HG02642 (cell line): ENCODE data around the gene ERC2.
"Not testable (repeated sequence)": the region's sequence is repeated elsewhere in the genome, so short reads cannot be mapped to it uniquely, and the experiment has no call there.

Source experiments
- ATAC-seq: cut with Tn5 transposase; IDR thresholded peaks from one replicate; pipeline ENCODE4 v1.9.1; 2021; ENCODE audit warnings: mild to moderate bottlenecking; ENCODE audit not compliant: unreplicated experiment, poor library complexity

ERC2 gene

DNA sequence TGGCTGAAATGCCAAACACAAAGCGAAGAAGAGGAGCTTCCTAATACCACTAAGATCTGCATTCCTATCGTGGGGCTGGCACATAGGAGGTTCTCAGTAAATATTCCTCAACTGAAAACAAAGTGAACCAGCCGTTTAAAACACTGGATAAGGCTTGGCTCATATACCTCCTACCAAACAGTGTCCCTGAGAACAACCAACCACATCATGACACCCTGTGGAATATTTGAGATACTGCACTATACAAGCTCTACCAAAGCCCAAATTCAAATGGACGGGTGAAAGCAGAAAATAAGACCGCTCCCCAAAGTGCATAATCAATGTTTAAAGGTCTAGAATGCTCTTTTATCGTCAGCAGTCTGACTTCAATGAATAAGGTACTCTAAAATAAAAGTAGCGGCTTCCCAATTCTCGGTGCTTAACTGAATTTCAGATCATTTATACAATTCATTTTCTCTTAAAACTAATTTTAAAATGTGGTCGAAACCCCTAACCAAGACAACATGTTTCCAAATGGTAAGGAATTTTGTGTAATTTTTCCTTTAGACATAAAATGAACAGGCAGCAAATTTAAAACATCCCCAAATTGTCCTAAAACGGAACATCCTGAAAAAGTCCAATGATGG, 425.8 kb downstream of the ERC2 start:
- no peak for ATAC-seq

DNA sequence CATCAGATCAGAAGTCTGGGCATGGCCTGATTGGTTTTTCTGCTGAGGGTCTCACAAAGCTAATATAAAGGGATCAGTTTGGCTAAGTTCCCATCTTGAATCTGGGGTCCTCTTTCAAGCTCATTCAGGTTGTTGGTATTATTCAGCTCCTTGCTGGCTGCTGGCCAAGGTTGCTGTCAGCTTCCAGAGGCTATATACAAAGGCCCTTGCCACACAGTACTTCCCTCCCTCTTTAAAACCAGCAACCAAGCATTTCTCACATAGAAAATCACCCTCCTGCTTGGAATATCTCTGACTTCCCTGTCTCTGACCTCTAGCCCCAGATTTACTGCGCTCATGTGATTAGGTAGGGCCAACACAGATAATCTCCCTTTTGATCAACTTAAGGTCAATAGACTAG, 442.9 kb downstream of the ERC2 start:
- ATAC-seq = no peak

- no peak for ATAC-seq
These were observed 444.7 kb downstream of the ERC2 start for GRCh38 chr3:56023546-56023945.

GRCh38 chr3:56022619-56023018, 445.6 kb downstream of the ERC2 start:
- no peak for ATAC-seq

GRCh38 chr3:56019490-56020146, 448.6 kb downstream of the ERC2 start:
- ATAC-seq = no peak

- not testable (repeated sequence) for ATAC-seq
These were observed 452.9 kb downstream of the ERC2 start for GRCh38 chr3:56015374-56015773.

DNA sequence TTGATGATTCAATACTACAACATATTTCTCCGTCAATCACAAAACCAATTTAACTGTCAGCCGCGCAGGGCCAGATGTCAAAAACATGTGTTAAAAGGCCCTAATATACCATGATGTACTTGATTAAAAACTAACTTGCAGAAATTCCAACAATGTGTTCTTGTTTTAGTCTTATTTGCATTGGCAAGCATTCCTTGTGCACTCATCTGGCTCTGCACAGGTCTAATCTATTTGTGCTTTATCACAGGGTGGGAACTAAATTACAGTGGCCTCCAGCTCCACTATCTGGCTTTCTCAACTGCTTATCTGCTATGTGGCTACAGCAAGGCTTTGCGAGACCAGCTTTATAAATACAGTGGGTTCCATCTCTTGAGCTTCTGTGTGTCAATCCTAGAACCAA, 455.5 kb downstream of the ERC2 start:
- no peak for ATAC-seq

DNA sequence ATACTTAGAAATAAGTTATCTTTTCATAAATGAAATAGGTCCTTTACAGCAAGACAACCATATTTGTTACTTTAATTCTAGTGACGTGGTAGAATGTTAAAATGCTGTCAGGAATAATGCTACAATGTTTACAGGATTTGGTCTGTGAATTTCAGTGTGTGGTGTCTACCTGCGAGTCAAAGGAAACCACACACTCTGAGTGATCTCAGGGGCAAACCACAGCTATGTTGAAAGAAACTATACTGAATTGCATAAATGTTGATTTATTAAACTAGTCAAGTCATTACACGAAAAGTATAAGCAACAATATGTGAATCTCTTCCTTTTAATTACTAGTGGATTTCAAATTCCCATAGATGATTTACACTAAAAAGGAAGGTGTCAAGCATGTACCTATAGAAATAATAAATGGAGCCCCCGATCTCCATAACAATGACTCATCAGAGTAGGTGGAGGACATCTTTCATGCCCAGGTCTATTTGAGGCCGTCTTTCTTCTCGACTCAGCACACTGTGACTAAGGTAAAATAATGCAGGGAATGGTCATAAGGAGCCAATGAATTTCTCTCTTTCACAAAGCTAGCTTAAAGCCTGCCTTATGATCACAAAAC, 463.0 kb downstream of the ERC2 start:
- no peak for ATAC-seq

GRCh38 chr3:56003129-56003528, 465.1 kb downstream of the ERC2 start:
- ATAC-seq = no peak

DNA sequence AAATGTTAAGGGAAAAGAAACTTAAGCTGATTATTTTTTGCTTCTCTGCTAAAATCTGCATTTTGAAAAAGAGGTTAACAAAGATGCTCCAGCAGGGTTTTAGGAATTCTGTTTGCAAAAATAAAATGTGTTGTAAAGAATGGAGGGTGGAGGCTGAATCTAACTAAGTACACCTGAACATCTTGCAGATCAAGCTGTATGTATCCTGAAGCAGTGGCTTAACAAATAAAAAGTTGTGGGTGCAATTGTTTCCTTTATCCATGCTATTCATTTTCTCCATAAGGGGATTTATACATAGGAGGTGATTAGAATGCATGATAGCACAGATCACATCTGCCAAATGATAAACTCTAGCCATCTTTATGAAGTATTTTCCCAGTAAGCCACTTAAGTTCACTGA, 466.3 kb downstream of the ERC2 start:
- ATAC-seq = no peak

GRCh38 chr3:56001537-56001936, 466.7 kb downstream of the ERC2 start:
- no peak for ATAC-seq

DNA sequence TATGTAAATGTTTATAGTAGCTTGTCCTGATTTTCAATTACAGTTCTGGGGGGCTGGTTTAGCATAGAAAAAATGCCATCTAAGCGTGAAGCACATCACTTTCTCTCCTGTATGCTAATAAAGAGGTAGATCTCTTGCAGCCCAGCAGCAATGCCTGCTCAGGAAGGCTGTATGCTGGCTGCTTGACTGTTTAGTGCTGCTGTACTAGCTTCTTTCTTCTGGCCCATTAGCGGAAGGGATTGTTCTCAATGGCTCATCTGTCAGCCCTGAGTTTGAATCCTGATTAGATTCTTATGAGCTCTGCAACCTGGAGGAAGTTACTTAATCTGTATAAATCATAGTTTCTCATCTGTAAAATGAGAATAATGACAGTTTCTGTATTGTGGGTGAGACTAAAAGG, 478.9 kb downstream of the ERC2 start:
- no peak for ATAC-seq

DNA sequence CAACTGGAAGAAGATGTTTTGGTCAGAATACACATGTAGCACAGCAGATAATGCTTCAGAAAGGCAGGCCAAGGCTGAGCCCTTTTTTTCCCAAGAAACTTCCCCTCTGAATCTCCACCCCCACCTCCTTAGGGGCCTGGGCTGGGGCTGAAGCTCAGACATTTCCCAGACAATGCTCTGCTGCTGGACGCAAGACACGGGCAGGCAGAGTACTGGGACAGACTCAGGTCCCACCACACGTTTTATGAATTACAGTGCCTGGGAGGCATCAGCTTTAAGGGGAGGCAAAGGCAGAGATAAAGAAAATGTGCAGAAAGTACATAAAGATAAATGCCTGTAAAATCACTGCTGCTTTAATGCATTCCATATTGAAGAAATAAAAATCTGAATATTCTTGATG, 479.4 kb downstream of the ERC2 start:
- no peak for ATAC-seq

DNA sequence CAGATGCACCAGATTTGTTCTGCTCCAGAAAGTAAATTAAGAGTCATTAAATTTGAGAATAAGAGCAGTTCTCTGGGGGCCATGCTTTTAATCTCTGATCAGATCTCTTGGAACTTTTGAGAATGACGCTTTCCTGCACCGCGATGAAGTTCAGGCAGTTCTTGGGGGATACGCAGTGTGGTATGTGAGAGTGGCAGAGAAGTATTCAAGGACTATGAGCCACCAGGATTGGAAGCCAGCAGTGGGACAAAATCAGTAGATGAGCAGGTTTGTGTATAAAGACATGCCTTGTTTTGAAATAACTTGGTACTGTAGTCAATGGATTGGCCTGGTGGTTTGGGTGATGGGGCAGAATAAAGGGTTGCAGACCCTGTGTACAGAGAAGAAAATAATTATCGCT, 483.6 kb downstream of the ERC2 start:
- no peak for ATAC-seq

DNA sequence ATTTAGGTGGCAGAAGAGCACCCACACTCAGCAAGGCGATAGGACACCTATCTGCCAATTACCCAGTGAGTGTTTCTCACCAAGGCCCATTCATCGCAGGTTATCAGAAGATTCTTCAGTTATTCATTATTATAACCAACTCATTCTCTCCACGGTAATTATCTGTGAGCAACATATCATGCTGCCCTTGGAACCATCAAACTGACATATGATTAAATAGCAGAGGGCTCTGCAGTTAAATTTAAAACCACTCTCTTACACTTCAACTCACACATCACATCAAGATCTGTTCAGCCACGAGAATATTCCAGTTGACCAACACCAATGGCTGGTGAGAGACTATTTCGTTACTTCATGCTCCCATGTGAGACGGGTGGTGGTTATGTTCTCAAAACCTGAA, 489.3 kb downstream of the ERC2 start:
- ATAC-seq = no peak

DNA sequence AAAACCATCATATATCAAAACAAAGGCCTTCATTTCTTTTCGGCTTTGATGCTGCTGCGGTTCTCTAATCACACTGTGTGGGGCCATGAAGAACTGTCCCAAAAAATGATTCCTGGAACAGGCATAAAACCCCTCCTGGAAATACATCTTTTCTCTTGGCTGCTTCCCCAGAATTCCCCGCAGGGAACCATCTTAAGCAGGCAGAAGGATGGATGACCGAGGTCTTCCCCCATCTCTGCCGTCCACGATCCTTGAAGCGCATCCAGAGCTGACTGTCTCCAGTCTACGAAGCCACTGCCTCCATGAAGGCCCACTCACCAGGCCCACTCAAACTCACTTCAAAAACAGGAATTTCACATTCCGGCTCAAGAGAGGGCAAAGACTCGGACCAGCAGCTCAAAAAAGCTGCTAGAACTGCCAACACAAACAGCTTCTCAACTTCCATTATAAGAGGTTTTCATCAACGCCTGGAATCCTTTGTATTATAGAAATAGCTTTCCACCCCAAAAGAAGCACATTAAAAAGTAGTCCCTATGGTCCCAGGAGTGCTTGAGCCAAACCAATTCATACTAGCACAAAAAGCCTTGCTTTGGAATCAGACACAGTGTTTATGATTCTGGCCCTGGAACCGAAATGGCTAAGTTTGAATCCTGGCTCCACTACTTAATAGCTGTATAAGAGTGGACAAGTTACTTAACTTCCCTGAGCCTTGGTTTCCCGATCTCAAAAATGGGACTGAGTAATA, 493.7 kb downstream of the ERC2 start:
- ATAC-seq = no peak

DNA sequence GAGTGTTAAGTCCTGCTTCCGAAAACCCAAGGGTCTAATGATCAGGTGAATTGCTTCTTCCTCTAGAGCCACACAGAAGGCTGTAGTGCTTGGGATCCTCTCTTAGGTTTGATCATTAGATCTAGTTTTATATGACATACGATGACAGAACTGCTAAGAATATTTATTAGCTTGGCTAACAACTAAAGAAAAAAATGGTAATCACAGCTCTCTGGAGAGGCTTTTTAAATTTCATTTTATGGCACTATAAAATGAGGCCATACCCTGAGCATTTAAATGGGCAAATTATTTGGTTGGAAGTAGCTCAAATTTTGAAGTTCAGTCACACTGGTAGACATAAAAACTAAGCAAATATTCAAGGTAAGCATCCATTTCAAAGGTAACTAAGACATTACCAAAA, 498.6 kb downstream of the ERC2 start:
- no peak for ATAC-seq

- ATAC-seq = no peak
These were observed 499.9 kb downstream of the ERC2 start for GRCh38 chr3:55968331-55968730.

DNA sequence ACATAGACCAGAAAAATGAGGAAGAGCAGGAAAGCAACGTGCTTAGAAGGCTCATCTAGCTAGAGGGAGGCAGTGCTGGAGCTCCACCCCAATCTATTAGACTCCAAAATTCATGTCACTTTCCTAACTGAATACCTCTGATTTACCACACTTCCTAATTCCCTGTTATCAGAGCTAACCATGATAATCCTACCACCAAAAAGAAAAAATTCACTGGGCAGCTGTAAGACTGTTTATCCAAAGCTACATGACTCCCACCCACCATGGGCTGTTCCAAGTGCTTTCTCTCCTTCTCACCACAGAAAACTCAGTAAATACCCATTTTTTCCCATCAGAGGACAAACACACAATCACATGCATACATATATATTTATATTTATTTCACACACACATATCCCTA, 501.7 kb downstream of the ERC2 start:
- no peak for ATAC-seq

DNA sequence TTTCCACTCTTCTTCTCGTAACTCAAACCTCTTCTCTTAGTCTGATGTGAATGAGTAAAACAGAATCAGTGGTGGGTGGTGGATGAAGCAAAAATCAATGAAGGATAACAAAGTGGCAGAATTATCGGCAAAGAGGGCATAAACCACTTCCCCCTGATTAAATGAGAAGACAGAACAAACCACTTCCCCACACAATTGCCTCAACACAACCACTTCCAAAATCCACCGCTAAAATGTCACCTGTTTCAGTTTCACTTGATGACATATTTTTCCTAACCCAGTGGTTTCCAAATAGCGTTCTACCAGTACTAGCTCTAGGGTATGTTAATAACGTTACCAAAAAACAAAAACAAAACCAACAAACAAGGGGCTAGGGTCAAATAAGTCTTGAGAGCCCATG, 502.5 kb downstream of the ERC2 start:
- no peak for ATAC-seq

- ATAC-seq = no peak
These were observed 503.7 kb downstream of the ERC2 start for GRCh38 chr3:55964491-55964985.
